HepG2 (cell line): ENCODE results near the gene CDR2L. TPM values are rescaled to one million over a fixed set of nuclear protein-coding genes. Genes with fewer than 3 reads are reported as not detected.
A peak's percentile ranks its signal among the peaks of the same experiment; 100 is the strongest.

ENCODE experiments used
- DPF2 ChIP-seq: sonication (generic); formaldehyde crosslinking; IDR thresholded peaks from 2 replicates; pipeline ENCODE4 v1.4.0; 2020; ENCODE audit warnings: mild to moderate bottlenecking, low read depth, missing genetic modification reagents, borderline replicate concordance
- IKZF4 ChIP-seq: sonication (generic); formaldehyde crosslinking; IDR thresholded peaks from 2 replicates; pipeline ENCODE4 v1.5.1; 2020; ENCODE audit warnings: borderline replicate concordance, mild to moderate bottlenecking, low read depth, missing genetic modification reagents; ENCODE audit errors: not compliant biosample characterization
- KLF12 ChIP-seq: sonication (generic); formaldehyde crosslinking; IDR thresholded peaks from 2 replicates; pipeline ENCODE4 v1.4.0; 2020; ENCODE audit warnings: missing genetic modification reagents, borderline replicate concordance
- MXD4 ChIP-seq: IDR thresholded peaks from 2 replicates; pipeline ENCODE4 v1.6.1; 2016; ENCODE audit warnings: mild to moderate bottlenecking, missing biosample characterization, missing genetic modification reagents
- PHF21A ChIP-seq: sonication (generic); formaldehyde crosslinking; IDR thresholded peaks from 2 replicates; pipeline ENCODE4 v1.5.0; 2020; ENCODE audit warnings: mild to moderate bottlenecking, missing genetic modification reagents
- REPIN1 ChIP-seq: sonication (generic); formaldehyde crosslinking; IDR thresholded peaks from 2 replicates; pipeline ENCODE4 v1.8.0; 2022; ENCODE audit warnings: missing genetic modification reagents, low read depth, mild to moderate bottlenecking, borderline replicate concordance
- SETDB1 ChIP-seq: sonication (generic); formaldehyde crosslinking; IDR thresholded peaks from 2 replicates; pipeline ENCODE4 v1.5.1; 2020; ENCODE audit warnings: missing genetic modification reagents, mild to moderate bottlenecking, borderline replicate concordance
- SMC3 ChIP-seq: IDR thresholded peaks from 2 replicates; pipeline ENCODE4 v1.6.1; 2011; ENCODE audit warnings: low read length, improper control_type of control experiment
- ZKSCAN5 ChIP-seq: sonication (generic); formaldehyde crosslinking; IDR thresholded peaks from 2 replicates; pipeline ENCODE4 v1.5.1; 2020; ENCODE audit warnings: mild to moderate bottlenecking, missing genetic modification reagents
- ZNF326 ChIP-seq: sonication (generic); formaldehyde crosslinking; IDR thresholded peaks from 2 replicates; pipeline ENCODE4 v1.4.0; 2020; ENCODE audit warnings: missing genetic modification reagents, borderline replicate concordance
- ZNF350 ChIP-seq: sonication (generic); formaldehyde crosslinking; IDR thresholded peaks from 2 replicates; pipeline ENCODE4 v1.4.0; 2020; ENCODE audit warnings: mild to moderate bottlenecking, low read depth, missing genetic modification reagents, borderline replicate concordance
- ZNF354B ChIP-seq: sonication (generic); formaldehyde crosslinking; IDR thresholded peaks from 2 replicates; pipeline ENCODE4 v1.8.0; 2022; ENCODE audit warnings: mild to moderate bottlenecking, missing genetic modification reagents
- ZNF563 ChIP-seq: sonication (generic); formaldehyde crosslinking; IDR thresholded peaks from 2 replicates; pipeline ENCODE4 v1.8.0; 2022; ENCODE audit warnings: mild to moderate bottlenecking, moderate library complexity, missing genetic modification reagents
- ZNF598 ChIP-seq: sonication (generic); formaldehyde crosslinking; IDR thresholded peaks from 2 replicates; pipeline ENCODE4 v1.5.1; 2020; ENCODE audit warnings: mild to moderate bottlenecking, missing genetic modification reagents, borderline replicate concordance
- ZNF614 ChIP-seq: IDR thresholded peaks from 2 replicates; pipeline ENCODE4 v1.6.1; 2018; ENCODE audit warnings: missing biosample characterization, missing genetic modification reagents, inconsistent platforms, borderline replicate concordance
- ZNF747 ChIP-seq: sonication (generic); formaldehyde crosslinking; IDR thresholded peaks from 2 replicates; pipeline ENCODE4 v1.8.1; 2023; ENCODE audit warnings: missing genetic modification reagents, mild to moderate bottlenecking, borderline replicate concordance
- ZNF839 ChIP-seq: sonication (generic); formaldehyde crosslinking; IDR thresholded peaks from 2 replicates; pipeline ENCODE4 v1.4.0; 2020; ENCODE audit warnings: missing genetic modification reagents, mild to moderate bottlenecking, borderline replicate concordance
- polyA plus RNA-seq, 8 experiments: library from polyadenylated mRNA; depleted of rRNA in 3 of 8; stranded (reverse) in 7 of 8; unstranded in 1 of 8; fragments of >200 nt; fragmentation: Illumina TruSeq in 4 of 8; extraction: Trizol in 4 of 8; gene quantifications; 2 replicates each; pipeline versions ENCODE4 v1.2.1 to v1.2.3, GENCODE V29; 2011 to 2016; ENCODE audit warnings: low read depth in 4 of 8, missing spikeins in 1 of 8, mixed read lengths in 1 of 8; ENCODE audit not compliant: insufficient read depth in 1 of 8
- total RNA-seq, 5 experiments: library from RNA; depleted of rRNA; stranded (reverse); fragments of >200 nt; fragmentation: Illumina TruSeq; extraction: Trizol; gene quantifications; 2 replicates each; pipeline ENCODE4 v1.2.3, GENCODE V29; 2016; ENCODE audit warnings: low read depth in 1 of 5
- TF ChIP-seq, protein P1 (sequence below), 2 experiments: sonication (generic) in 1 of 2; formaldehyde crosslinking in 1 of 2; IDR thresholded peaks; 2 replicates each; pipeline versions ENCODE4 v1.4.0 to v1.6.1; 2018 to 2020; ENCODE audit warnings: missing genetic modification reagents in 2 of 2, borderline replicate concordance in 1 of 2, low read depth in 1 of 2, mild to moderate bottlenecking in 1 of 2, missing biosample characterization in 1 of 2
- TF ChIP-seq, protein P2 (sequence below): sonication (generic); formaldehyde crosslinking; IDR thresholded peaks from 2 replicates; pipeline ENCODE4 v1.5.0; 2020; ENCODE audit warnings: mild to moderate bottlenecking, missing genetic modification reagents
- TF ChIP-seq, protein P3 (sequence below): IDR thresholded peaks from 2 replicates; pipeline ENCODE4 v1.6.1; 2016; ENCODE audit warnings: low read depth, borderline replicate concordance
- TF ChIP-seq, protein P4 (sequence below): sonication (generic); formaldehyde crosslinking; IDR thresholded peaks from 2 replicates; pipeline ENCODE4 v1.4.0; 2020; ENCODE audit warnings: missing genetic modification reagents, borderline replicate concordance

The CDR2L gene
- total and polyA plus RNA-seq, 2 of the 13 experiments (the other 11 are each of a cell fraction or from before 2014, with no cell fraction given) = 1.9 to 2.1 TPM

DNA sequence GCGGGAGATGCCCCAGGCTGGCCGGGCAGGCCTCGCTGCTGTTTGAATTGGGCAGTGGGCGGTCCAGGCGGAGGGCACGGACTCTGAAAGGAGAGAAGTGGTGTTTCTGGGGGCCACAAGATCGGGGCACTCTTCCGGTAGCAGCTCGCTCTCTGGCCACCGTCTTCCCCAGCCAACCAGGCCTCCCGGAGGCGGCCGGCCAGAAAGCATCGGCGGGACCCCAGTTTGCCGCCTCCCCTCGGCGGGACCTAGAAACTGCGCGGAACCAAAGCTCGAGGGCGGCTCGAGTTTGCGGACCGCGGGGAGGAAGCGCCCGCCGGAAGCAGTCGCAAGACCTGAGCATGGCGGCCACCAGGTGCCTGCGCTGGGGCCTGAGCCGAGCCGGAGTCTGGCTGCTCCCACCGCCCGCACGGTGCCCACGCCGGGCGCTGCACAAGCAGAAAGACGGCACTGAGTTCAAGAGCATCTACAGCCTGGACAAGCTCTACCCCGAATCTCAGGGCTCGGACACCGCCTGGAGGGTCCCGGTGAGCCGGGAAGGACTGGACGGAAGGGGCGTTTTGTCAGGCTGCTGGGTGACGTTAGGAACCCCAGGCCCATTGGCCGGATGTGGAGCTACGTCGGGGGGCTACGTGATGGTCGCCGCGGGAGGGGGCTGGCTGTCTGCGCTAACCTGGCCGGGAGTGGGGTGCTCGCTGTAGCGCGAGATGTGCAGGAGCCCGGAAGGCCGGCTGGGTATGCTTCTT, 25.1 kb downstream of the CDR2L start, which contains the start of gene MRPL58 (continued):
- TF ChIP-seq ZNF598 (CRISPR knock-in tag) (no peak; the same call in 1 of the 2 replicates), ZNF350 (CRISPR knock-in tag) (peak; percentile 99), ZNF354B (no peak), ZKSCAN5 (CRISPR knock-in tag) (0 out of 2 replicates have a peak, but pooled peaks have one; percentile 9), ZNF839 (peak; percentile 97; the same call in 1 of the 2 replicates), KLF12 (CRISPR knock-in tag) (peak; percentile 97), PHF21A (CRISPR knock-in tag) (peak; percentile 96), ZNF747 (CRISPR knock-in tag) (peak; percentile 96), IKZF4 (peak; percentile 75), ZNF326 (CRISPR knock-in tag) (no peak), ZNF614 (CRISPR knock-in tag) (peak; percentile 95), SETDB1 (CRISPR knock-in tag) (no peak), ZNF563 (CRISPR knock-in tag) (peak; percentile 16; the same call in 1 of the 2 replicates), DPF2 (CRISPR knock-in tag) (0 out of 2 replicates have a peak, but pooled peaks have one; percentile 14), MXD4 (CRISPR knock-in tag) (peak; percentile 93), REPIN1 (peak; percentile 96), SMC3 (no peak; the same call in 1 of the 2 replicates)
- TF ChIP-seq, protein P1, sequence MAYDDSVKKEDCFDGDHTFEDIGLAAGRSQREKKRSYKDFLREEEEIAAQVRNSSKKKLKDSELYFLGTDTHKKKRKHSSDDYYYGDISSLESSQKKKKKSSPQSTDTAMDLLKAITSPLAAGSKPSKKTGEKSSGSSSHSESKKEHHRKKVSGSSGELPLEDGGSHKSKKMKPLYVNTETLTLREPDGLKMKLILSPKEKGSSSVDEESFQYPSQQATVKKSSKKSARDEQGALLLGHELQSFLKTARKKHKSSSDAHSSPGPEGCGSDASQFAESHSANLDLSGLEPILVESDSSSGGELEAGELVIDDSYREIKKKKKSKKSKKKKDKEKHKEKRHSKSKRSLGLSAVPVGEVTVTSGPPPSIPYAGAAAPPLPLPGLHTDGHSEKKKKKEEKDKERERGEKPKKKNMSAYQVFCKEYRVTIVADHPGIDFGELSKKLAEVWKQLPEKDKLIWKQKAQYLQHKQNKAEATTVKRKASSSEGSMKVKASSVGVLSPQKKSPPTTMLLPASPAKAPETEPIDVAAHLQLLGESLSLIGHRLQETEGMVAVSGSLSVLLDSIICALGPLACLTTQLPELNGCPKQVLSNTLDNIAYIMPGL (CRISPR knock-in tag; IDR thresholded peaks at IDR 0.05; ENCODE audit: borderline replicate concordance in 1 of 2, low read depth in 1 of 2) = peak; percentile 99
- TF ChIP-seq, protein P2, sequence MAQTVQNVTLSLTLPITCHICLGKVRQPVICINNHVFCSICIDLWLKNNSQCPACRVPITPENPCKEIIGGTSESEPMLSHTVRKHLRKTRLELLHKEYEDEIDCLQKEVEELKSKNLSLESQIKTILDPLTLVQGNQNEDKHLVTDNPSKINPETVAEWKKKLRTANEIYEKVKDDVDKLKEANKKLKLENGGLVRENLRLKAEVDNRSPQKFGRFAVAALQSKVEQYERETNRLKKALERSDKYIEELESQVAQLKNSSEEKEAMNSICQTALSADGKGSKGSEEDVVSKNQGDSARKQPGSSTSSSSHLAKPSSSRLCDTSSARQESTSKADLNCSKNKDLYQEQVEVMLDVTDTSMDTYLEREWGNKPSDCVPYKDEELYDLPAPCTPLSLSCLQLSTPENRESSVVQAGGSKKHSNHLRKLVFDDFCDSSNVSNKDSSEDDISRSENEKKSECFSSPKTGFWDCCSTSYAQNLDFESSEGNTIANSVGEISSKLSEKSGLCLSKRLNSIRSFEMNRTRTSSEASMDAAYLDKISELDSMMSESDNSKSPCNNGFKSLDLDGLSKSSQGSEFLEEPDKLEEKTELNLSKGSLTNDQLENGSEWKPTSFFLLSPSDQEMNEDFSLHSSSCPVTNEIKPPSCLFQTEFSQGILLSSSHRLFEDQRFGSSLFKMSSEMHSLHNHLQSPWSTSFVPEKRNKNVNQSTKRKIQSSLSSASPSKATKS (CRISPR knock-in tag) = 0 out of 2 replicates have a peak, but pooled peaks have one; percentile 89
- TF ChIP-seq, protein P3, sequence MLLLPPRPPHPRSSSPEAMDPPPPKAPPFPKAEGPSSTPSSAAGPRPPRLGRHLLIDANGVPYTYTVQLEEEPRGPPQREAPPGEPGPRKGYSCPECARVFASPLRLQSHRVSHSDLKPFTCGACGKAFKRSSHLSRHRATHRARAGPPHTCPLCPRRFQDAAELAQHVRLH (CRISPR knock-in tag) = peak; percentile 99
- TF ChIP-seq, protein P4, sequence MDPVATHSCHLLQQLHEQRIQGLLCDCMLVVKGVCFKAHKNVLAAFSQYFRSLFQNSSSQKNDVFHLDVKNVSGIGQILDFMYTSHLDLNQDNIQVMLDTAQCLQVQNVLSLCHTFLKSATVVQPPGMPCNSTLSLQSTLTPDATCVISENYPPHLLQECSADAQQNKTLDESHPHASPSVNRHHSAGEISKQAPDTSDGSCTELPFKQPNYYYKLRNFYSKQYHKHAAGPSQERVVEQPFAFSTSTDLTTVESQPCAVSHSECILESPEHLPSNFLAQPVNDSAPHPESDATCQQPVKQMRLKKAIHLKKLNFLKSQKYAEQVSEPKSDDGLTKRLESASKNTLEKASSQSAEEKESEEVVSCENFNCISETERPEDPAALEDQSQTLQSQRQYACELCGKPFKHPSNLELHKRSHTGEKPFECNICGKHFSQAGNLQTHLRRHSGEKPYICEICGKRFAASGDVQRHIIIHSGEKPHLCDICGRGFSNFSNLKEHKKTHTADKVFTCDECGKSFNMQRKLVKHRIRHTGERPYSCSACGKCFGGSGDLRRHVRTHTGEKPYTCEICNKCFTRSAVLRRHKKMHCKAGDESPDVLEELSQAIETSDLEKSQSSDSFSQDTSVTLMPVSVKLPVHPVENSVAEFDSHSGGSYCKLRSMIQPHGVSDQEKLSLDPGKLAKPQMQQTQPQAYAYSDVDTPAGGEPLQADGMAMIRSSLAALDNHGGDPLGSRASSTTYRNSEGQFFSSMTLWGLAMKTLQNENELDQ = peak; percentile 97
